HG03135 (cell line): ENCODE measurements around the gene ATAD2B.
"Not testable (repeated sequence)": the region's sequence is repeated elsewhere in the genome, so short reads cannot be mapped to it uniquely, and the experiment has no call there.

Experiments used
- ATAC-seq: cut with Tn5 transposase; IDR thresholded peaks from one replicate; pipeline ENCODE4 v1.9.1; 2021; ENCODE audit warnings: mild to moderate bottlenecking, moderate library complexity; ENCODE audit not compliant: unreplicated experiment

The ATAD2B gene

GRCh38 chr2:23926750-23927571 lies at the start of gene ATAD2B:
Gene ATAD2B, minus strand, starts transcription at chr2:23927123. Its CDS starts 353 bp downstream, at chr2:23926770.
- ATAC-seq: peak; percentile 76

- no peak for ATAC-seq
Measured at GRCh38 chr2:23967846-23968245, 40.9 kb upstream of the ATAD2B start.

- no peak for ATAC-seq
Measured at GRCh38 chr2:23954325-23955014, 27.5 kb upstream of the ATAD2B start.

- no peak for ATAC-seq
Measured at GRCh38 chr2:23953625-23954024, 26.7 kb upstream of the ATAD2B start.

- not testable (repeated sequence) for ATAC-seq
Measured at GRCh38 chr2:23952558-23952957, 25.6 kb upstream of the ATAD2B start.

- no peak for ATAC-seq
Measured at GRCh38 chr2:23947350-23947749, 20.4 kb upstream of the ATAD2B start.

- ATAC-seq: no peak
Measured at GRCh38 chr2:23944976-23945375, 18.1 kb upstream of the ATAD2B start.

GRCh38 chr2:23944527-23944926 lies 17.6 kb upstream of the ATAD2B start:
- no peak for ATAC-seq

GRCh38 chr2:23943666-23944065 lies 16.7 kb upstream of the ATAD2B start:
- no peak for ATAC-seq

- no peak for ATAC-seq
Measured at GRCh38 chr2:23941644-23942043, 14.7 kb upstream of the ATAD2B start.

- ATAC-seq: peak; percentile 53
Measured at GRCh38 chr2:23940718-23941620, 14.0 kb upstream of the ATAD2B start.

GRCh38 chr2:23939987-23940717 lies 13.2 kb upstream of the ATAD2B start, which contains the start of gene UBXN2A:
Gene UBXN2A, plus strand, starts transcription at chr2:23940463. Its CDS starts 17,852 bp downstream, at chr2:23958315.
- ATAC-seq: peak; percentile 79

GRCh38 chr2:23934259-23934658 lies 7.3 kb upstream of the ATAD2B start:
- no peak for ATAC-seq

GRCh38 chr2:23926290-23926749 lies 603 bp downstream of the ATAD2B start:
- ATAC-seq: peak; percentile 27

- peak; percentile 56 for ATAC-seq
Measured at GRCh38 chr2:23925702-23926289, 1.1 kb downstream of the ATAD2B start.

GRCh38 chr2:23924589-23925359 lies 2.1 kb downstream of the ATAD2B start:
- no peak for ATAC-seq

- ATAC-seq: no peak
Measured at GRCh38 chr2:23918837-23919489, 8.0 kb downstream of the ATAD2B start.

GRCh38 chr2:23916727-23917405 lies 10.1 kb downstream of the ATAD2B start:
- ATAC-seq: no peak
